HG02852 (cell line): ENCODE results near the gene TRIM38.
"Not testable (repeated sequence)": the region's sequence is repeated elsewhere in the genome, so short reads cannot be mapped to it uniquely, and the experiment has no call there.

Experiments used
- ATAC-seq: cut with Tn5 transposase; IDR thresholded peaks from one replicate; pipeline ENCODE4 v1.9.1; 2021; ENCODE audit warnings: mild to moderate bottlenecking, moderate library complexity; ENCODE audit not compliant: unreplicated experiment

Gene TRIM38, protein sequence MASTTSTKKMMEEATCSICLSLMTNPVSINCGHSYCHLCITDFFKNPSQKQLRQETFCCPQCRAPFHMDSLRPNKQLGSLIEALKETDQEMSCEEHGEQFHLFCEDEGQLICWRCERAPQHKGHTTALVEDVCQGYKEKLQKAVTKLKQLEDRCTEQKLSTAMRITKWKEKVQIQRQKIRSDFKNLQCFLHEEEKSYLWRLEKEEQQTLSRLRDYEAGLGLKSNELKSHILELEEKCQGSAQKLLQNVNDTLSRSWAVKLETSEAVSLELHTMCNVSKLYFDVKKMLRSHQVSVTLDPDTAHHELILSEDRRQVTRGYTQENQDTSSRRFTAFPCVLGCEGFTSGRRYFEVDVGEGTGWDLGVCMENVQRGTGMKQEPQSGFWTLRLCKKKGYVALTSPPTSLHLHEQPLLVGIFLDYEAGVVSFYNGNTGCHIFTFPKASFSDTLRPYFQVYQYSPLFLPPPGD

DNA sequence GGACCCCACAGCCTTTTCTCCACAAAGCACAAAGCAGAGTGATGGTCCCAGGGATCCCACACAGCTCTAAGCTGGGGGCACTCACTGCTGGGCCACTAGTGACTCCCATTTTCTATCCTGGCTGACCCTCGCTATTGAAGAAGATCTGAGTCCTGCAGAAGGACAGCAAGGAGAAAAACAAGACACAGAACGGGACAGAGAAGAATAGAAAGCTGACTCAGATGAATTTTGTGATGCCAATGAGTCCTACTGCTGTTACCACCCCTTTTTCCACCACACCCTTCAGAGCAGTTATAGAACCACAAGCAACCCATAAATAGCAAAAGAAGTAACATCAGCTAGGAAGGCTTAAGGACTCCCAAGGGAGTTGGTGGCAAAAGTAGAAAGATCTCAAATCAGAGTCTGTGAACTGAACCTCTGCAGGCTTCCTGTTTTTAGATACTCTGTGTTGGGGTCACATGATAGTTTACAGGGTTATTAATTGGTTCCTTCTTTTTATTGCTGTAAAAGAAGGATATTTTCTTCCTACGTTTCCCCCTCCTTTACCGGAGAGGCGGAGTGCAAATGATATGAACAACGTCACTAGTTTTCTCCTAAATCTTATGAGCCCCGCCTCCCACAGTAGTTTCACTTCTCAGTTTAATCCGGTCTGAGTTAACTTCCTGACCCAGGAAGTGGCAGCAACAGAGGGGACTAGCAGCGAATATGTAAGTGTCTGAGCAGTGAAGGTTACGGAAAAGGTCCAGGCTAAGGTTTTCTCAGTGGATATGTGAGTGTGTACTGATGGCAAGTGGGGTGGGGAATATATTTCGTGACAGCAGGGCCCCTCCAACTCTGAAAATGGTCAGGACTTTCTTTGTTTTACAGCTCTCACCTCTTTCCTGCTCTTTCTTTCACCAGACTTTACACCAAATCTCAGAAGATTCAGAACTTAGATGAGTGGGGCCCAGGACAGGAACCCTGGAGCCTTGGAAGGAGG, at the start of gene TRIM38:
Gene TRIM38 (plus strand): TSS at position 654 of the 979 bp plus-strand sequence. CDS start 3,721 bp downstream, outside the sequence.
- ATAC-seq: peak; percentile 84

- no peak for ATAC-seq
Observed at GRCh38 chr6:25913741-25914140, 48.9 kb upstream of the TRIM38 start.

DNA sequence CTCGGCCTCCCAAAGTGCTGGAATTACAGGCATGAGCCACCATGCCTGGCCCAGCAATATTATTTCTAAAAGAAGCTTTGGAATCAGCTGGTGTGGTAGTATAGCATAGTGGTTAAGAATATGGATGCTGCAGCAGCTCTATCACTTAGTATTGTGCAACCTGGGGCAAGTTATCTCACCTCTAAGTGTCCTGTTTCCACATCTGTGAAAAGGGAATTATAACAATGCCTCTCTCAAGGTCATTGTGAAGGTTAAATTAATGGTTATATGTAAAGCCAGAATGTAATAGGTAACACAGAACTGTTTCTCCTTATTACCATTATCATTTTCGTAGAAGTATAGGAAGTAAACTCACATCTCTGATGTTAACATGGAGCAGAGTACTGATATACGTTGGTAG, 46.3 kb upstream of the TRIM38 start:
- no peak for ATAC-seq

- no peak for ATAC-seq
Observed at GRCh38 chr6:25916789-25917490, 45.7 kb upstream of the TRIM38 start.

GRCh38 chr6:25918083-25918683, 44.4 kb upstream of the TRIM38 start:
- ATAC-seq: no peak

DNA sequence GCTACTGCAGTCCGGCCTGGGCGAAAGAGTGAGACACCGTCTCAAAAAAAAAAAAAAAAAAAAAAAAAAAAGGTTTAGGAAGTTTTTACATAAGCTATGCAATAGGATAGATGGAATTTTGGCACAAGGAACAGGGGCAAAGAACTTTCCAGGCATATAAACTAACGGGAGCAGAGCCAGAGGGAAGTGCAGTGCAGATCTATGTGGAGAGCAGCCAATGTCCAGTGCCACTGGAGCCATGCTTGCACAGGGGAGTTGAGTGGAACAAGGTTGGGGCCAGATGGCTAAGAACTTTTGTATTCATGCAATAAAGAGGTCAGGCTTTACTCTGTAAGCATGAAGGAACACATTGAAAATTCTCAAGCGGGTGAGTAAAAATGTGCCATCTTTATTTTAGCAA, 42.9 kb upstream of the TRIM38 start:
- ATAC-seq: no peak

- ATAC-seq: no peak
Observed at GRCh38 chr6:25921525-25922203, 40.9 kb upstream of the TRIM38 start.

- ATAC-seq: no peak
Observed at GRCh38 chr6:25922301-25922700, 40.3 kb upstream of the TRIM38 start.

GRCh38 chr6:25925876-25926275, 36.7 kb upstream of the TRIM38 start:
- ATAC-seq: no peak

DNA sequence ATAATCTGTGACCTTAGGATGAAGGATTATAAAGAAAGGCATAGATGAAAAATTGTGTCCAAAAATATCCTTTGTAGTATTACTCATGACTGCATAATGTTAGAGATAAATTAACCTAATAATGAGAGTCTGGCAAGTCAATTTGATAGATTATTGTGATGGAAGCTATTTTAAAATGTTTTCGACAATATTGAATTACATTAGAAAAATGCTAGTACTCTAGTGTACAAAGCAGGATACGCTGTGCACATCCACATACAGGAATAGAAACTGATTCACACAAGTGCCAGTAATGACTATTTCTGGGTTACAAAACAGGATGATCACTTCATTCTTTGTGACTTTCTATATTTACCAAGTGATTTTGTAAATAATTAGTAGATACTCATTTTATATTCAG, 35.4 kb upstream of the TRIM38 start:
- no peak for ATAC-seq

DNA sequence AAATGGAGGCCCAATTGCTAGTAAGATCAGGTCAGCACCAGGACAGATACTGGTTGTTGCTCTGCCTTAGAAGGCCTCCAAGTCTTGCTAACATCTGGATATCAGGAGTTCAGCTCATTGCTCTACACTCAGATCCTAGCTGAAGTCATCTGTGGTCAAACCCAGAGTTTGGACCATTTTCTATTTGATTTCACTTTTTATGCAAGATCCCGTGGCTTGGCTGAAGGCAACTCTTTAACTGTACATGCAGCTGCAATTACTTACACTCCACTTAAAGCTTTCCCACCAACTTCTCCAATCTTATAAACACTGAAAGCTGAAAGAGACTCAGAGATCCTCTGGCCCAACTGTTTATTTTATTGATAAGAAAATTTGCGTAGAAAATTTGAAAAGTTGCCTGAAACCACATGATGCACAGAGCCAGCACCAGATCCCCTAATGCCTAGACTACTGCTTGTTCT, 34.8 kb upstream of the TRIM38 start:
- ATAC-seq: no peak

DNA sequence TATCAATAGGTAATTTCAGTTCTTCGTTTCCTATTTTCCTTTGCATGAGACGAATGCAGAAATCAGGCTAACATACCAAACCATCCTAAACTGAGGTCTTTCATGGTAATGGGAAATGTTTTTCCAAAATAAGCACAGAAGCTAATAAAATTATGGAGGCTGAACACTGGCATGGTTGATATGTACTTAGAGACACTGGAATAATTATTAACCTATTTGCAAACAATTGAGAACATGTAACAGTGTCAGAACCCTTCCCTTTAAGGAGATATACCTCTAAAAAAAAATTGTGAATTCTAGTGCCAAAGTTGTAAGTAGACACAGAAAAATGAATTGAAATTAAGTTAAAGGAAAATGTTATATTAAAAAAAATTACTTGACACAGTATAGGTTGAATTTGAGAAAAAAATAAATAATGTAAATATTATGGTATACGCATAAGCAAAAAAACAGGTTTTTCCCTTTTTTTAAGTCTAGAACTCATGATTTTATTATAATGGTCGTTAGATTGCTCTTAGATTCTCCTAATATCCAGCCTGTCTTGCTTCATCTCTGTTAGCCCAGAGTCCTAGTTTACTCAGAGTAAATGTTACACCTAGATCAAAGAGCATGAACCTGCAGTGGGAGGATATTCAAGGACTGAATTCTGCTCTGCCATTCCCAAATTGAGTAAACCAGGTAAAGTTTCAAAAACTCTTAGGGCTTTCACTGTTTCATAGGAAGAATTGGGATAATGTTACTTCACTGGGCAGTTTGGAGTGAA, 33.9 kb upstream of the TRIM38 start:
- no peak for ATAC-seq

- not testable (repeated sequence) for ATAC-seq
Observed at GRCh38 chr6:25929785-25930184, 32.8 kb upstream of the TRIM38 start.

- ATAC-seq: no peak
Observed at GRCh38 chr6:25930532-25931410, 31.8 kb upstream of the TRIM38 start, which contains the start of gene SLC17A2. SLC17A2 (minus strand) TSS chr6:25930691; CDS start chr6:25925796, 4,895 bp downstream.

- ATAC-seq: no peak
Observed at GRCh38 chr6:25931411-25931709, 31.2 kb upstream of the TRIM38 start.

GRCh38 chr6:25934156-25934555, 28.4 kb upstream of the TRIM38 start:
- no peak for ATAC-seq

GRCh38 chr6:25934735-25935313, 27.8 kb upstream of the TRIM38 start:
- no peak for ATAC-seq

- ATAC-seq: no peak
Observed at GRCh38 chr6:25935953-25936352, 26.6 kb upstream of the TRIM38 start.
